Panc1 (cell line): ENCODE results near the gene PIAS1. TPM values are rescaled to one million over a fixed set of nuclear protein-coding genes. Genes with fewer than 3 reads are reported as not detected.

Source experiments
- ATAC-seq: fragments of 200-7000 bp; cut with Tn5 transposase; 2 replicates; pipeline ENCODE4 v1.9.1; 2020; ENCODE audit warnings: mild to moderate bottlenecking, moderate library complexity
- BruUV-seq: library from RNA; stranded (reverse); fragments of 400-500 nt; replicated peaks from 2 replicates; lab custom pipeline; 2021; lab: Mats Ljungman, UMichigan
- CTCF ChIA-PET: fragments of 300-600 bp; sonication (Branson Sonifier 250); formaldehyde crosslinking; loops from one replicate; lab custom pipeline; 2022; ENCODE audit warnings: antibody characterized with exemption; lab: Charles Lee
- POLR2A ChIA-PET: fragments of 300-600 bp; sonication (Branson Sonifier 250); formaldehyde crosslinking; loops from one replicate; lab custom pipeline; 2022; ENCODE audit warnings: antibody characterized with exemption; lab: Charles Lee
- DNase-seq: peaks from one replicate; pipeline ENCODE4 v3.0.0-alpha.2; 2010; ENCODE audit warnings: low read depth, low spot score
- H3K27ac ChIP-seq: 2 replicates; pipeline ENCODE4 v1.5.1; 2011; ENCODE audit warnings: mild to moderate bottlenecking, low read length, inconsistent platforms
- H3K27me3 ChIP-seq: fragments of 200-500 bp; sonication (Bioruptor generic); 2 replicates; pipeline ENCODE4 v1.6.0; 2014; ENCODE audit warnings: low read length, inconsistent platforms; ENCODE audit not compliant: control insufficient read depth, insufficient read depth
- H3K36me3 ChIP-seq: fragments of 200-500 bp; sonication (Bioruptor generic); 2 replicates; pipeline ENCODE4 v1.5.1; 2014; ENCODE audit warnings: inconsistent platforms, mild to moderate bottlenecking, low read length, moderate library complexity; ENCODE audit not compliant: control insufficient read depth, insufficient read depth
- H3K4me1 ChIP-seq: 2 replicates; pipeline ENCODE4 v1.5.1; 2011; ENCODE audit warnings: inconsistent platforms, mild to moderate bottlenecking, low read length, moderate library complexity; ENCODE audit not compliant: control insufficient read depth, insufficient read depth
- H3K4me3 ChIP-seq, 2 experiments: 2 replicates each; pipeline ENCODE4 v1.5.1; 2011 to 2012; ENCODE audit warnings: low read depth in 2 of 2, low read length in 2 of 2, mild to moderate bottlenecking in 2 of 2, inconsistent platforms in 1 of 2, moderate library complexity in 1 of 2
- H3K9me3 ChIP-seq: fragments of 200-500 bp; sonication (Bioruptor generic); 2 replicates; pipeline ENCODE4 v1.5.1; 2014; ENCODE audit warnings: low read depth, mild to moderate bottlenecking, inconsistent platforms, low read length, moderate library complexity; ENCODE audit not compliant: control insufficient read depth, insufficient read depth
- CTCF ChIP-seq: fragments of 450-650 bp; IDR thresholded peaks from 2 replicates; pipeline ENCODE4 v1.5.1; 2017; ENCODE audit warnings: mild to moderate bottlenecking
- POLR2AphosphoS5 ChIP-seq: IDR thresholded peaks from 2 replicates; pipeline ENCODE4 v1.6.1; 2012; ENCODE audit warnings: mild to moderate bottlenecking, low read depth, low read length, moderate library complexity
- REST ChIP-seq, 2 experiments: IDR thresholded peaks; 2 replicates each; pipeline ENCODE4 v1.6.1; 2011 to 2012; ENCODE audit warnings: low read depth in 2 of 2, control low read depth in 1 of 2, low read length in 1 of 2, mild to moderate bottlenecking in 1 of 2, moderate library complexity in 1 of 2; ENCODE audit not compliant: insufficient read depth in 1 of 2
- SIN3A ChIP-seq: IDR thresholded peaks from 2 replicates; pipeline ENCODE4 v1.6.1; 2012; ENCODE audit warnings: low read depth, mild to moderate bottlenecking, low read length, moderate library complexity, borderline replicate concordance; ENCODE audit not compliant: insufficient read depth
- TCF7L2 ChIP-seq: IDR thresholded peaks from 2 replicates; pipeline ENCODE4 v1.6.1; 2011; ENCODE audit warnings: mild to moderate bottlenecking, low read depth, low read length, inconsistent platforms
- in situ Hi-C: cut with HindIII; loops from 2 replicates; pipeline ENCODE4 v1.10.0; 2016; ENCODE audit warnings: low sequenced_read_pairs, low pct_unique_long_range_greater_than_20kb
- intact Hi-C: fragments of 100-400 bp; cut with micrococcal nuclease; formaldehyde crosslinking; loops from one replicate; pipeline ENCODE4 v1.10.0; 2022; ENCODE audit not compliant: unreplicated experiment
- total RNA-seq: library from RNA; stranded (reverse); gene quantifications from one replicate; pipeline ENCODE4 v1.2.1, GENCODE V29; 2021; ENCODE audit not compliant: unreplicated experiment

The PIAS1 gene
- total RNA-seq, 1 experiment from 2014 or later, result 44.5 TPM

- TSS peak; percentile 0 for BruUV-seq
- H3K36me3 ChIP-seq, result no peaks in the 10 kb centered on the region
- no peak for TF ChIP-seq SIN3A
- no peak for TF ChIP-seq POLR2AphosphoS5
- no peak for TF ChIP-seq REST (IDR thresholded peaks at IDR 0.05; ENCODE audit: insufficient read depth in 1 of 2, low read depth in 2 of 2, low read length in 1 of 2)
- no peak for TF ChIP-seq CTCF
- TF ChIP-seq TCF7L2, result no peak
- no peak for DNase-seq
- no peak overlapping the region for H3K27ac ChIP-seq
- H3K4me1 ChIP-seq, result peaks cover 35% of the 10 kb centered on the region
- H3K9me3 ChIP-seq, result no peaks in the 10 kb centered on the region
- CTCF ChIA-PET, result no interaction called here
- H3K4me3 ChIP-seq, result no peak overlapping the region
- POLR2A ChIA-PET, result no interaction called here
- in situ Hi-C loops (no loop called here), intact Hi-C loops (no loop called here)
- no peaks in the 10 kb centered on the region for H3K27me3 ChIP-seq
- ATAC-seq, result no peak
Observed at GRCh38 chr15:68061171-68061570, 7.1 kb downstream of the PIAS1 start.

- H3K27ac ChIP-seq, result 0 out of 2 replicates have a peak overlapping the region, but pooled peaks have one; percentile 11
- ATAC-seq (no peak), DNase-seq (no peak)
- BruUV-seq, result no TSS peak
- H3K27me3 ChIP-seq, result no peaks in the 10 kb centered on the region
- H3K9me3 ChIP-seq, result no peaks in the 10 kb centered on the region
- TF ChIP-seq CTCF, result no peak
- TF ChIP-seq TCF7L2, result no peak
- TF ChIP-seq POLR2AphosphoS5, result no peak
- TF ChIP-seq REST (IDR thresholded peaks at IDR 0.05; ENCODE audit: insufficient read depth in 1 of 2, low read depth in 2 of 2, low read length in 1 of 2), result no peak
- no peak for TF ChIP-seq SIN3A
- peaks cover 30% of the 10 kb centered on the region; the same call in 1 of the 2 replicates for H3K4me1 ChIP-seq
- ChIA-PET CTCF (no interaction called here), POLR2A (no interaction called here)
- H3K36me3 ChIP-seq, result no peaks in the 10 kb centered on the region
- in situ Hi-C loops, result no loop called here
- no peak overlapping the region for H3K4me3 ChIP-seq
- intact Hi-C loops, result no loop called here
Observed at GRCh38 chr15:68061602-68062001, 7.5 kb downstream of the PIAS1 start.
